GM12878 (cell line): Measurements from ENCODE around the gene TSHR. TPM values are rescaled to one million over a fixed set of nuclear protein-coding genes. Genes with fewer than 3 reads are reported as not detected.
A peak's percentile ranks its signal among the peaks of the same experiment; 100 is the strongest.

Experiments
- ATAC-seq: fragments of 200-7000 bp; cut with Tn5 transposase; 3 replicates; pipeline ENCODE4 v1.9.1; 2020; ENCODE audit warnings: mild to moderate bottlenecking, moderate library complexity
- BruUV-seq: library from RNA; stranded (reverse); fragments of 400-500 nt; replicated peaks from 2 replicates; lab custom pipeline; 2021; lab: Mats Ljungman, UMichigan
- CTCF ChIA-PET: fragments of 300-600 bp; sonication (Branson Sonifier 250); formaldehyde crosslinking; extraction: SDS; loops from one replicate; lab custom pipeline; 2021; ENCODE audit warnings: inconsistent platforms; lab: Yijun Ruan, JAX
- POLR2A ChIA-PET: fragments of 350-600 bp; formaldehyde crosslinking; extraction: SDS; loops from one replicate; lab custom pipeline; 2021; ENCODE audit warnings: inconsistent platforms; lab: Charles Lee
- RAD21 ChIA-PET: fragments of 300-600 bp; sonication (Branson Sonifier 250); formaldehyde crosslinking; loops from one replicate; lab custom pipeline; 2023; ENCODE audit warnings: antibody characterized with exemption; ENCODE audit not compliant: unreplicated experiment; lab: Charles Lee
- SMC1A ChIA-PET: fragments of 300-600 bp; sonication (Branson Sonifier 250); formaldehyde crosslinking; loops from one replicate; lab custom pipeline; 2023; ENCODE audit not compliant: unreplicated experiment, uncharacterized antibody; lab: Charles Lee
- DNase-seq: peaks from one replicate; pipeline ENCODE4 v3.0.0-alpha.2; 2011; ENCODE audit warnings: low read depth, low spot score
- FAIRE-seq: peaks from 3 replicates; lab custom pipeline; 2011; peaks lifted over from hg19 to GRCh38; lab: Jason Lieb, UNC
- H2AFZ ChIP-seq: 2 replicates; pipeline ENCODE4 v1.6.0; 2011; ENCODE audit warnings: low read depth, low read length, control low read depth; ENCODE audit not compliant: control insufficient read depth
- H3K27ac ChIP-seq: 2 replicates; pipeline ENCODE4 v1.5.1; 2011; ENCODE audit warnings: control low read depth; ENCODE audit not compliant: control insufficient read depth, insufficient read depth
- H3K27me3 ChIP-seq, 2 experiments: replicated peaks in 1 of 2; 2 replicates each; pipeline versions ENCODE4 v1.6.0 to v1.6.1; 2011; ENCODE audit warnings: low read length in 1 of 2; ENCODE audit not compliant: control insufficient read depth in 2 of 2, insufficient read depth in 2 of 2
- H3K36me3 ChIP-seq, 2 experiments: 2 replicates each; pipeline ENCODE4 v1.5.1; 2011; ENCODE audit warnings: low read length in 1 of 2; ENCODE audit not compliant: control insufficient read depth in 2 of 2, insufficient read depth in 2 of 2
- H3K4me1 ChIP-seq: 2 replicates; pipeline ENCODE4 v1.6.1; 2011; ENCODE audit warnings: mild to moderate bottlenecking, low read length, moderate library complexity, mixed read lengths; ENCODE audit not compliant: control insufficient read depth, insufficient read depth
- H3K4me2 ChIP-seq: 2 replicates; pipeline ENCODE4 v1.6.0; 2011; ENCODE audit warnings: control low read depth; ENCODE audit not compliant: control insufficient read depth, insufficient read depth
- H3K4me3 ChIP-seq: fragments of 200-600 bp; sonication (generic); 2 replicates; pipeline ENCODE4 v1.5.1; 2016
- H3K79me2 ChIP-seq: 2 replicates; pipeline ENCODE4 v1.6.0; 2011; ENCODE audit warnings: low read length; ENCODE audit not compliant: control insufficient read depth, insufficient read depth
- H3K9ac ChIP-seq: 2 replicates; pipeline ENCODE4 v1.8.0; 2011; ENCODE audit warnings: low read length, control low read depth, mixed read lengths; ENCODE audit not compliant: control insufficient read depth, insufficient read depth
- H3K9me3 ChIP-seq: replicated peaks from 3 replicates; pipeline ENCODE4 v1.5.1; 2011; ENCODE audit warnings: mild to moderate bottlenecking, low read length; ENCODE audit not compliant: control insufficient read depth, insufficient read depth
- H4K20me1 ChIP-seq: 2 replicates; pipeline ENCODE4 v1.6.0; 2011; ENCODE audit not compliant: control insufficient read depth, insufficient read depth
- CBFB ChIP-seq: IDR thresholded peaks from 2 replicates; pipeline ENCODE4 v1.6.1; 2016; ENCODE audit warnings: antibody characterized with exemption, low read depth
- JUNB ChIP-seq: IDR thresholded peaks from 2 replicates; pipeline ENCODE4 v1.6.1; 2016; ENCODE audit warnings: antibody characterized with exemption, mild to moderate bottlenecking
- JUND ChIP-seq: IDR thresholded peaks from 2 replicates; pipeline ENCODE4 v1.6.1; 2012; ENCODE audit warnings: low read depth, mild to moderate bottlenecking, low read length, improper control_type of control experiment, moderate library complexity
- SUPT20H ChIP-seq: IDR thresholded peaks from 2 replicates; pipeline ENCODE4 v1.6.1; 2011; ENCODE audit warnings: low read depth, mild to moderate bottlenecking, low read length, moderate library complexity, borderline replicate concordance; ENCODE audit not compliant: control insufficient read depth
- ZNF217 ChIP-seq: fragments of 450-650 bp; IDR thresholded peaks from 2 replicates; pipeline ENCODE4 v1.6.1; 2017; ENCODE audit warnings: antibody characterized with exemption, mild to moderate bottlenecking
- WGBS: methylation state at CpG from one replicate; pipeline ENCODE4 v1.1.6; 2016; ENCODE audit warnings: low lambda C conversion rate; ENCODE audit not compliant: insufficient replicate concordance, insufficient coverage; ENCODE audit errors: missing lambda C conversion rate; 5-methylcytosine and 5-hydroxymethylcytosine counted together
- in situ Hi-C: fragments of 300-500 bp; cut with MboI; formaldehyde crosslinking; loops from 9 replicates; pipeline ENCODE4 v1.14.3; 2018; ENCODE audit warnings: mixed read lengths
- intact Hi-C: fragments of 100-400 bp; cut with micrococcal nuclease; formaldehyde crosslinking; loops from one replicate; pipeline ENCODE4 v1.14.2; 2022; ENCODE audit not compliant: unreplicated experiment
- polyA plus RNA-seq, 11 experiments: library from polyadenylated mRNA; depleted of rRNA in 4 of 11; unstranded in 6 of 11; stranded (reverse) in 5 of 11; fragments of >200 nt; fragmentation: Nextera tagmentation in 4 of 11; fragmentation: Illumina TruSeq in 1 of 11; extraction: Ambion mirVana in 4 of 11; extraction: Trizol in 1 of 11; gene quantifications; 1 replicate in 1 of 11; 2 replicates in 10 of 11; pipeline versions ENCODE4 v1.2.1 to v1.2.3, GENCODE V29; 2011 to 2016; ENCODE audit warnings: inconsistent platforms in 2 of 11, missing spikeins in 2 of 11, low read depth in 1 of 11
- total RNA-seq, 4 experiments: library from RNA; depleted of rRNA in 3 of 4; stranded (reverse); fragments of >200 nt in 3 of 4; fragmentation: Illumina TruSeq in 1 of 4; extraction: Trizol in 1 of 4; gene quantifications; 2 replicates each; pipeline versions ENCODE4 v1.2.1 to v1.2.3, GENCODE V29; 2013 to 2021
- TF ChIP-seq, protein P1 (sequence below): fragments of 450-650 bp; IDR thresholded peaks from 2 replicates; pipeline ENCODE4 v1.6.1; 2017; ENCODE audit warnings: borderline replicate concordance
- TF ChIP-seq, protein P2 (sequence below): fragments of 150-350 bp; IDR thresholded peaks from 2 replicates; pipeline ENCODE4 v1.6.1; 2016; ENCODE audit warnings: low read depth, low read length

TSHR gene
- total and polyA plus RNA-seq, 10 of the 15 experiments (the other 5 are each of a cell fraction or from before 2014, with no cell fraction given) = 0.06 to 0.31 TPM; not detected in 8

DNA sequence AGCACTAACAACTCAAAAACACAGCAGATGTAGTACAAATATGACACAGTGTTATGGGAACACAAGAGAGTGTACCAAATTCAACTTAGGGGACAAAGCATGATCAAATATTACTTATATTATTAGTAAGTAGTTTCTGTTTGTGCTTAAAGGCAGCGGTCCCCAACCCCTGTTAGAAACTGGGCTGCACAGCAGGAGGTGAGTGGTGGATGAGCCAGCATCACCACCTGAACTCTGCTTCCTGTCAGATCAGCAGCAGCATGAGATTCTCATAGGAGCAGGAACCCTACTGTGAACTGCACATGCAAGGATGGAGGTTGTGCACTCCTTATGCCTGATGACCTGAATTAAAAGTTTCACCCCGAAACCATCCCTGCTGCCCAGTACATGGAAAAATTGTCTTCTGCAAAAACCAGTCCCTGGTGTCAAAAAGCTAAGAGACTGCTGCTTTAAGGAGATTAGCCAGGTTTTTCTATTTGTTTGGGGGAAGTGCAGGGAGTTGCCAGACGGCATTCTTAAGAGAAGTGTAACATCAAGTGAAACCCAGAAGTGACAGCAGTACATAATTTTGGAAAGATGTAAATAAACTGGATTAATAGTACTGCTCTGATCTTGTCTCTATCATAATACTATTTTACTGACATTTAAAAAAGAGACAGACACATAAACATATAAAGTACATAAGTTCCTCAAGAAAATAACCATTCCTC lies 238.7 kb downstream of the TSHR start:
- ChIA-PET POLR2A (interaction anchor here (0.6 kb wide), 2 partner anchors 20 to 29 kb away, joined by 3 read pairs; no protein-coding TSS in a partner anchor), CTCF (interaction anchor here (1.0 to 1.3 kb wide), 2 partner anchors 15 to 30 kb away, joined by 3 to 5 read pairs; no protein-coding TSS in a partner anchor), SMC1A (interaction anchor here (0.8 kb wide), 1 partner anchor 9 kb away, joined by 3 read pairs; no protein-coding TSS in a partner anchor), RAD21 (no interaction called here)
- Histone ChIP-seq H3K9ac (no peak overlapping the region), H3K4me3 (no peak overlapping the region), H3K4me2 (no peak overlapping the region), H4K20me1 (no peaks in the 10 kb centered on the region), H3K27ac (no peak overlapping the region), H3K9me3 (no peaks in the 10 kb centered on the region), H2AFZ (no peak overlapping the region), H3K36me3 (peaks cover 5 to 27% of the 10 kb centered on the region in 2 experiments), H3K27me3 (no peaks in the 10 kb centered on the region), H3K4me1 (no peaks in the 10 kb centered on the region), H3K79me2 (no peaks in the 10 kb centered on the region)
- 15% methylated on average over 3 of the region's 3 CpGs for WGBS
- BruUV-seq = no TSS peak
- FAIRE-seq (no peak), DNase-seq (no peak), ATAC-seq (no peak; the same call in 2 of the 3 replicates)
- TF ChIP-seq ZNF217 = no peak
- no peak for TF ChIP-seq SUPT20H
- TF ChIP-seq, protein P1, sequence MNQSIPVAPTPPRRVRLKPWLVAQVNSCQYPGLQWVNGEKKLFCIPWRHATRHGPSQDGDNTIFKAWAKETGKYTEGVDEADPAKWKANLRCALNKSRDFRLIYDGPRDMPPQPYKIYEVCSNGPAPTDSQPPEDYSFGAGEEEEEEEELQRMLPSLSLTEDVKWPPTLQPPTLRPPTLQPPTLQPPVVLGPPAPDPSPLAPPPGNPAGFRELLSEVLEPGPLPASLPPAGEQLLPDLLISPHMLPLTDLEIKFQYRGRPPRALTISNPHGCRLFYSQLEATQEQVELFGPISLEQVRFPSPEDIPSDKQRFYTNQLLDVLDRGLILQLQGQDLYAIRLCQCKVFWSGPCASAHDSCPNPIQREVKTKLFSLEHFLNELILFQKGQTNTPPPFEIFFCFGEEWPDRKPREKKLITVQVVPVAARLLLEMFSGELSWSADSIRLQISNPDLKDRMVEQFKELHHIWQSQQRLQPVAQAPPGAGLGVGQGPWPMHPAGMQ = no peak
- no peak for TF ChIP-seq CBFB
- TF ChIP-seq JUNB = peak; percentile 39
- TF ChIP-seq JUND = no peak
- TF ChIP-seq, protein P2, sequence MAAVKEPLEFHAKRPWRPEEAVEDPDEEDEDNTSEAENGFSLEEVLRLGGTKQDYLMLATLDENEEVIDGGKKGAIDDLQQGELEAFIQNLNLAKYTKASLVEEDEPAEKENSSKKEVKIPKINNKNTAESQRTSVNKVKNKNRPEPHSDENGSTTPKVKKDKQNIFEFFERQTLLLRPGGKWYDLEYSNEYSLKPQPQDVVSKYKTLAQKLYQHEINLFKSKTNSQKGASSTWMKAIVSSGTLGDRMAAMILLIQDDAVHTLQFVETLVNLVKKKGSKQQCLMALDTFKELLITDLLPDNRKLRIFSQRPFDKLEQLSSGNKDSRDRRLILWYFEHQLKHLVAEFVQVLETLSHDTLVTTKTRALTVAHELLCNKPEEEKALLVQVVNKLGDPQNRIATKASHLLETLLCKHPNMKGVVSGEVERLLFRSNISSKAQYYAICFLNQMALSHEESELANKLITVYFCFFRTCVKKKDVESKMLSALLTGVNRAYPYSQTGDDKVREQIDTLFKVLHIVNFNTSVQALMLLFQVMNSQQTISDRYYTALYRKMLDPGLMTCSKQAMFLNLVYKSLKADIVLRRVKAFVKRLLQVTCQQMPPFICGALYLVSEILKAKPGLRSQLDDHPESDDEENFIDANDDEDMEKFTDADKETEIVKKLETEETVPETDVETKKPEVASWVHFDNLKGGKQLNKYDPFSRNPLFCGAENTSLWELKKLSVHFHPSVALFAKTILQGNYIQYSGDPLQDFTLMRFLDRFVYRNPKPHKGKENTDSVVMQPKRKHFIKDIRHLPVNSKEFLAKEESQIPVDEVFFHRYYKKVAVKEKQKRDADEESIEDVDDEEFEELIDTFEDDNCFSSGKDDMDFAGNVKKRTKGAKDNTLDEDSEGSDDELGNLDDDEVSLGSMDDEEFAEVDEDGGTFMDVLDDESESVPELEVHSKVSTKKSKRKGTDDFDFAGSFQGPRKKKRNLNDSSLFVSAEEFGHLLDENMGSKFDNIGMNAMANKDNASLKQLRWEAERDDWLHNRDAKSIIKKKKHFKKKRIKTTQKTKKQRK = no peak
- in situ Hi-C loops (no loop called here), intact Hi-C loops (no loop called here)

Other genes starting within 250 kb of the TSHR start
- 3.6 and 4.3 TPM in 2 replicates for gene CEP128, start 13.9 kb upstream of the TSHR start, total RNA-seq (2014; rRNA removed)
- gene CEP128, start 13.9 kb upstream of the TSHR start, total RNA-seq (2014; rRNA removed; fragmentation: Illumina TruSeq; extraction: Trizol) = 4.7 and 5.9 TPM in 2 replicates
- gene CEP128, start 13.9 kb upstream of the TSHR start, total RNA-seq (2021) = 6.7 and 7.7 TPM in 2 replicates
- gene CEP128, start 13.9 kb upstream of the TSHR start, polyA plus RNA-seq (2011; rRNA removed) = 2.6 and 3.6 TPM in 2 replicates
- gene CEP128, start 13.9 kb upstream of the TSHR start, polyA plus RNA-seq (2014; fragmentation: Illumina TruSeq; extraction: Trizol) = 3.3 and 4.8 TPM in 2 replicates
- 1 to 10 TPM; 1.1 to 2.4 TPM for gene CEP128, start 13.9 kb upstream of the TSHR start, polyA plus RNA-seq (2014; fragmentation: Nextera tagmentation; extraction: Ambion mirVana)
- 1.4 and 1.7 TPM in 2 replicates for gene CEP128, start 13.9 kb upstream of the TSHR start, polyA plus RNA-seq (2014; rRNA removed)
- gene CEP128, start 13.9 kb upstream of the TSHR start, polyA plus RNA-seq (2016; fragmentation: Nextera tagmentation; extraction: Ambion mirVana) = 1 to 10 TPM; 5.6 to 6.7 TPM